GM12878 (cell line): ENCODE measurements around the gene TXNL4A. TPM values are rescaled to one million over a fixed set of nuclear protein-coding genes. Genes with fewer than 3 reads are reported as not detected.

ENCODE experiments used
- ATAC-seq: fragments of 200-7000 bp; cut with Tn5 transposase; 3 replicates; pipeline ENCODE4 v1.9.1; 2020; ENCODE audit warnings: mild to moderate bottlenecking, moderate library complexity
- BruUV-seq: library from RNA; stranded (reverse); fragments of 400-500 nt; replicated peaks from 2 replicates; lab custom pipeline; 2021; lab: Mats Ljungman, UMichigan
- CTCF ChIA-PET: fragments of 300-600 bp; sonication (Branson Sonifier 250); formaldehyde crosslinking; extraction: SDS; loops from one replicate; lab custom pipeline; 2021; ENCODE audit warnings: inconsistent platforms; lab: Yijun Ruan, JAX
- POLR2A ChIA-PET: fragments of 350-600 bp; formaldehyde crosslinking; extraction: SDS; loops from one replicate; lab custom pipeline; 2021; ENCODE audit warnings: inconsistent platforms; lab: Charles Lee
- RAD21 ChIA-PET: fragments of 300-600 bp; sonication (Branson Sonifier 250); formaldehyde crosslinking; loops from one replicate; lab custom pipeline; 2023; ENCODE audit warnings: antibody characterized with exemption; ENCODE audit not compliant: unreplicated experiment; lab: Charles Lee
- SMC1A ChIA-PET: fragments of 300-600 bp; sonication (Branson Sonifier 250); formaldehyde crosslinking; loops from one replicate; lab custom pipeline; 2023; ENCODE audit not compliant: unreplicated experiment, uncharacterized antibody; lab: Charles Lee
- DNase-seq: peaks from one replicate; pipeline ENCODE4 v3.0.0-alpha.2; 2011; ENCODE audit warnings: low read depth, low spot score
- FAIRE-seq: peaks from 3 replicates; lab custom pipeline; 2011; peaks lifted over from hg19 to GRCh38; lab: Jason Lieb, UNC
- H2AFZ ChIP-seq: 2 replicates; pipeline ENCODE4 v1.6.0; 2011; ENCODE audit warnings: low read depth, low read length, control low read depth; ENCODE audit not compliant: control insufficient read depth
- H3K27ac ChIP-seq: 2 replicates; pipeline ENCODE4 v1.5.1; 2011; ENCODE audit warnings: control low read depth; ENCODE audit not compliant: control insufficient read depth, insufficient read depth
- H3K27me3 ChIP-seq, 2 experiments: replicated peaks in 1 of 2; 2 replicates each; pipeline versions ENCODE4 v1.6.0 to v1.6.1; 2011; ENCODE audit warnings: low read length in 1 of 2; ENCODE audit not compliant: control insufficient read depth in 2 of 2, insufficient read depth in 2 of 2
- H3K36me3 ChIP-seq, 2 experiments: 2 replicates each; pipeline ENCODE4 v1.5.1; 2011; ENCODE audit warnings: low read length in 1 of 2; ENCODE audit not compliant: control insufficient read depth in 2 of 2, insufficient read depth in 2 of 2
- H3K4me1 ChIP-seq: 2 replicates; pipeline ENCODE4 v1.6.1; 2011; ENCODE audit warnings: mild to moderate bottlenecking, low read length, moderate library complexity, mixed read lengths; ENCODE audit not compliant: control insufficient read depth, insufficient read depth
- H3K4me2 ChIP-seq: 2 replicates; pipeline ENCODE4 v1.6.0; 2011; ENCODE audit warnings: control low read depth; ENCODE audit not compliant: control insufficient read depth, insufficient read depth
- H3K4me3 ChIP-seq: fragments of 200-600 bp; sonication (generic); 2 replicates; pipeline ENCODE4 v1.5.1; 2016
- H3K79me2 ChIP-seq: 2 replicates; pipeline ENCODE4 v1.6.0; 2011; ENCODE audit warnings: low read length; ENCODE audit not compliant: control insufficient read depth, insufficient read depth
- H3K9ac ChIP-seq: 2 replicates; pipeline ENCODE4 v1.8.0; 2011; ENCODE audit warnings: low read length, control low read depth, mixed read lengths; ENCODE audit not compliant: control insufficient read depth, insufficient read depth
- H3K9me3 ChIP-seq: replicated peaks from 3 replicates; pipeline ENCODE4 v1.5.1; 2011; ENCODE audit warnings: mild to moderate bottlenecking, low read length; ENCODE audit not compliant: control insufficient read depth, insufficient read depth
- H4K20me1 ChIP-seq: 2 replicates; pipeline ENCODE4 v1.6.0; 2011; ENCODE audit not compliant: control insufficient read depth, insufficient read depth
- DPF2 ChIP-seq: fragments of 450-650 bp; IDR thresholded peaks from 2 replicates; pipeline ENCODE4 v1.6.1; 2017; ENCODE audit warnings: mild to moderate bottlenecking
- HDGF ChIP-seq: fragments of 450-650 bp; IDR thresholded peaks from 2 replicates; pipeline ENCODE4 v1.6.1; 2016; ENCODE audit warnings: antibody characterized with exemption
- IKZF1 ChIP-seq: fragments of 450-650 bp; conservative IDR thresholded peaks from 2 replicates; pipeline ENCODE4 v1.6.1; 2017; ENCODE audit warnings: antibody characterized with exemption, mild to moderate bottlenecking
- IKZF2 ChIP-seq, 2 experiments: fragments of 450-650 bp; IDR thresholded peaks; 2 replicates each; pipeline ENCODE4 v1.6.1; 2017; ENCODE audit warnings: mild to moderate bottlenecking in 2 of 2, moderate library complexity in 2 of 2
- KLF5 ChIP-seq: fragments of 450-650 bp; IDR thresholded peaks from 2 replicates; pipeline ENCODE4 v1.6.1; 2014; ENCODE audit warnings: mild to moderate bottlenecking; ENCODE audit not compliant: partially characterized antibody
- MEF2B ChIP-seq: fragments of 450-650 bp; IDR thresholded peaks from 2 replicates; pipeline ENCODE4 v1.6.1; 2018; ENCODE audit warnings: mild to moderate bottlenecking, moderate library complexity; ENCODE audit not compliant: partially characterized antibody, poor library complexity, severe bottlenecking
- MTA2 ChIP-seq: fragments of 450-650 bp; IDR thresholded peaks from 2 replicates; pipeline ENCODE4 v1.6.1; 2016; ENCODE audit warnings: low read depth, mild to moderate bottlenecking, moderate library complexity
- NR2C2 ChIP-seq: IDR thresholded peaks from 2 replicates; pipeline ENCODE4 v1.6.1; 2011; ENCODE audit warnings: borderline replicate concordance, low read depth; ENCODE audit not compliant: control insufficient read depth, insufficient read length
- RELA ChIP-seq: fragments of 450-650 bp; IDR thresholded peaks from 2 replicates; pipeline ENCODE4 v1.8.0; 2014; ENCODE audit warnings: borderline replicate concordance; ENCODE audit not compliant: partially characterized antibody
- SPI1 ChIP-seq: IDR thresholded peaks from 2 replicates; pipeline ENCODE4 v1.6.1; 2011; ENCODE audit warnings: low read depth, mild to moderate bottlenecking, low read length, moderate library complexity, borderline replicate concordance; ENCODE audit not compliant: insufficient read depth
- TCF12 ChIP-seq: IDR thresholded peaks from 2 replicates; pipeline ENCODE4 v1.6.1; 2011; ENCODE audit warnings: low read depth, mild to moderate bottlenecking, low read length
- ZNF217 ChIP-seq: fragments of 450-650 bp; IDR thresholded peaks from 2 replicates; pipeline ENCODE4 v1.6.1; 2017; ENCODE audit warnings: antibody characterized with exemption, mild to moderate bottlenecking
- ZNF622 ChIP-seq: fragments of 450-650 bp; IDR thresholded peaks from 2 replicates; pipeline ENCODE4 v1.6.1; 2017; ENCODE audit warnings: mild to moderate bottlenecking, inconsistent platforms
- WGBS: methylation state at CpG from one replicate; pipeline ENCODE4 v1.1.6; 2016; ENCODE audit warnings: low lambda C conversion rate; ENCODE audit not compliant: insufficient replicate concordance, insufficient coverage; ENCODE audit errors: missing lambda C conversion rate; 5-methylcytosine and 5-hydroxymethylcytosine counted together
- in situ Hi-C: fragments of 300-500 bp; cut with MboI; formaldehyde crosslinking; loops from 9 replicates; pipeline ENCODE4 v1.14.3; 2018; ENCODE audit warnings: mixed read lengths
- intact Hi-C: fragments of 100-400 bp; cut with micrococcal nuclease; formaldehyde crosslinking; loops from one replicate; pipeline ENCODE4 v1.14.2; 2022; ENCODE audit not compliant: unreplicated experiment
- polyA plus RNA-seq, 11 experiments: library from polyadenylated mRNA; depleted of rRNA in 4 of 11; unstranded in 6 of 11; stranded (reverse) in 5 of 11; fragments of >200 nt; fragmentation: Nextera tagmentation in 4 of 11; fragmentation: Illumina TruSeq in 1 of 11; extraction: Ambion mirVana in 4 of 11; extraction: Trizol in 1 of 11; gene quantifications; 1 replicate in 1 of 11; 2 replicates in 10 of 11; pipeline versions ENCODE4 v1.2.1 to v1.2.3, GENCODE V29; 2011 to 2016; ENCODE audit warnings: inconsistent platforms in 2 of 11, missing spikeins in 2 of 11, low read depth in 1 of 11
- total RNA-seq, 4 experiments: library from RNA; depleted of rRNA in 3 of 4; stranded (reverse); fragments of >200 nt in 3 of 4; fragmentation: Illumina TruSeq in 1 of 4; extraction: Trizol in 1 of 4; gene quantifications; 2 replicates each; pipeline versions ENCODE4 v1.2.1 to v1.2.3, GENCODE V29; 2013 to 2021
- TF ChIP-seq, protein P1 (sequence below): IDR thresholded peaks from 2 replicates; pipeline ENCODE4 v1.6.1; 2012; ENCODE audit warnings: low read depth, low read length, improper control_type of control experiment
- TF ChIP-seq, protein P2 (sequence below): fragments of 450-650 bp; IDR thresholded peaks from 2 replicates; pipeline ENCODE4 v1.6.1; 2017; ENCODE audit warnings: mild to moderate bottlenecking, moderate library complexity
- TF ChIP-seq, protein P3 (sequence below): fragments of 450-650 bp; IDR thresholded peaks from 2 replicates; pipeline ENCODE4 v1.6.1; 2016; ENCODE audit warnings: mild to moderate bottlenecking

TXNL4A gene
- total and polyA plus RNA-seq, 10 of the 15 experiments (the other 5 are each of a cell fraction or from before 2014, with no cell fraction given), result 38.4 to 329 (median 128) TPM

DNA sequence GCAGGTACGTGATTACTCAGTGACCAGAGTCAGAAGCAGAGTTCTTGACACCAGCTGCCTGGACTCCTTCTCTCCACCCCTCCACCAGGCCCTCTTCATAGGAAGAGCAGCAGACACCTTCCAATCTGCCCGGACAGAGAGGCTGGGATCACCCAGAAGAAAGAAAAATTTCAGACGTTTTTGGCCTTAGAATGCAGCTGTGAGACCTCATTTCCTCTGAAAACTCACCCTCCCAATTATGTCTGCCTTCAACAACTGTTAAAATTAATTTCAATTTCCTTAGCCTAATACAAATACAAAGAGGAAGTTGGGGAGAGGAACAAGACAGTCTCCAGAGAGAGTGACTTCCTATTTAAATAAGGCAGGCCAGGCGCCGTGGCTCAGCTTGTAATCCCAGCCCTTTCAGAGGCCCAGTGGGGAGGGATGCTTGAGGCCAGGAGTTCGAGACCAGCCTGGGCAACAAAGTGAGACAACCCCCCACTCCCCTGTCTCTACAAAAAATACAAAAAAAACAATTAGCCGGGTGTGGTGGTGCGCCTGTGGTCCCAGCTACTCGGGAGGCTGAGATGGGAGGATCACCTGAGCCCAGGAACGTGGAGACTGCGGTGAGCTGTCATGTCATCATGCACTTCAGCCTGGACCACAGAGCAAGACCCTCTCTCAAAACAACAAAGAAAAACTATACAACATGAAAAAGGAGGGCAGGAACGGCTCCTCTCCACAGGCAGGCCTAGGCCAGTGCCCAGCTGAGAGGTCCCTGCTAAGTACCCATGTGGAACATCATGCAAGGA, 38.5 kb downstream of the TXNL4A start:
- Histone ChIP-seq H2AFZ (0 out of 2 replicates have a peak overlapping the region, but pooled peaks have one; percentile 44), H3K27me3 (no peaks in the 10 kb centered on the region), H3K4me3 (peak overlapping the region; percentile 84), H3K4me2 (peak overlapping the region; percentile 98), H3K9me3 (no peaks in the 10 kb centered on the region), H3K36me3 (no peaks in the 10 kb centered on the region; a peak in 1 of 4 replicates), H3K9ac (peak overlapping the region; percentile 76), H4K20me1 (no peaks in the 10 kb centered on the region), H3K4me1 (peaks cover 29% of the 10 kb centered on the region), H3K27ac (peak overlapping the region; percentile 75), H3K79me2 (peaks cover 39% of the 10 kb centered on the region)
- ATAC-seq (peak; percentile 27), FAIRE-seq (peak; percentile 84), DNase-seq (no peak)
- intact Hi-C loops, result loop anchor here (5.0 kb wide), 1 partner anchor 37 kb away; the partner anchor contains the start of gene TXNL4A
- RAD21 ChIA-PET, result interaction anchor here (1.1 to 1.8 kb wide), 5 partner anchors 10 to 84 kb away, joined by 3 to 5 read pairs (median 4); partner anchors contain the start of gene RBFA
- POLR2A ChIA-PET, result interaction anchor here (1.7 kb wide), 1 partner anchor 12 kb away, joined by 4 read pairs; no protein-coding TSS in a partner anchor
- in situ Hi-C loops, result loop anchor here (10.0 kb wide), 1 partner anchor 555 kb away; the partner anchor contains the start of gene NFATC1
- CTCF ChIA-PET, result interaction anchor here (0.9 to 1.5 kb wide), 2 partner anchors 13 to 207 kb away, joined by 3 to 5 read pairs; no protein-coding TSS in a partner anchor
- TSS peak; percentile 63 for BruUV-seq
- SMC1A ChIA-PET, result interaction anchor here (0.7 to 1.2 kb wide), 3 partner anchors 85 to 554 kb away, joined by 3 read pairs; partner anchors contain the start of gene RBFA
- WGBS, result 7% methylated on average over 12 of the region's 12 CpGs
- peak; percentile 35 for TF ChIP-seq MEF2B
- TF ChIP-seq IKZF2 (IDR thresholded peaks at IDR 0.05), result peak; percentile 22 to 46; a peak in 1 of 4 replicates
- peak; percentile 28; the same call in 1 of the 2 replicates for TF ChIP-seq DPF2
- TF ChIP-seq, protein P1, sequence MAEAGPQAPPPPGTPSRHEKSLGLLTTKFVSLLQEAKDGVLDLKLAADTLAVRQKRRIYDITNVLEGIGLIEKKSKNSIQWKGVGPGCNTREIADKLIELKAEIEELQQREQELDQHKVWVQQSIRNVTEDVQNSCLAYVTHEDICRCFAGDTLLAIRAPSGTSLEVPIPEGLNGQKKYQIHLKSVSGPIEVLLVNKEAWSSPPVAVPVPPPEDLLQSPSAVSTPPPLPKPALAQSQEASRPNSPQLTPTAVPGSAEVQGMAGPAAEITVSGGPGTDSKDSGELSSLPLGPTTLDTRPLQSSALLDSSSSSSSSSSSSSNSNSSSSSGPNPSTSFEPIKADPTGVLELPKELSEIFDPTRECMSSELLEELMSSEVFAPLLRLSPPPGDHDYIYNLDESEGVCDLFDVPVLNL, result no peak
- TF ChIP-seq ZNF622, result no peak
- no peak for TF ChIP-seq NR2C2
- no peak for TF ChIP-seq RELA
- TF ChIP-seq, protein P2, sequence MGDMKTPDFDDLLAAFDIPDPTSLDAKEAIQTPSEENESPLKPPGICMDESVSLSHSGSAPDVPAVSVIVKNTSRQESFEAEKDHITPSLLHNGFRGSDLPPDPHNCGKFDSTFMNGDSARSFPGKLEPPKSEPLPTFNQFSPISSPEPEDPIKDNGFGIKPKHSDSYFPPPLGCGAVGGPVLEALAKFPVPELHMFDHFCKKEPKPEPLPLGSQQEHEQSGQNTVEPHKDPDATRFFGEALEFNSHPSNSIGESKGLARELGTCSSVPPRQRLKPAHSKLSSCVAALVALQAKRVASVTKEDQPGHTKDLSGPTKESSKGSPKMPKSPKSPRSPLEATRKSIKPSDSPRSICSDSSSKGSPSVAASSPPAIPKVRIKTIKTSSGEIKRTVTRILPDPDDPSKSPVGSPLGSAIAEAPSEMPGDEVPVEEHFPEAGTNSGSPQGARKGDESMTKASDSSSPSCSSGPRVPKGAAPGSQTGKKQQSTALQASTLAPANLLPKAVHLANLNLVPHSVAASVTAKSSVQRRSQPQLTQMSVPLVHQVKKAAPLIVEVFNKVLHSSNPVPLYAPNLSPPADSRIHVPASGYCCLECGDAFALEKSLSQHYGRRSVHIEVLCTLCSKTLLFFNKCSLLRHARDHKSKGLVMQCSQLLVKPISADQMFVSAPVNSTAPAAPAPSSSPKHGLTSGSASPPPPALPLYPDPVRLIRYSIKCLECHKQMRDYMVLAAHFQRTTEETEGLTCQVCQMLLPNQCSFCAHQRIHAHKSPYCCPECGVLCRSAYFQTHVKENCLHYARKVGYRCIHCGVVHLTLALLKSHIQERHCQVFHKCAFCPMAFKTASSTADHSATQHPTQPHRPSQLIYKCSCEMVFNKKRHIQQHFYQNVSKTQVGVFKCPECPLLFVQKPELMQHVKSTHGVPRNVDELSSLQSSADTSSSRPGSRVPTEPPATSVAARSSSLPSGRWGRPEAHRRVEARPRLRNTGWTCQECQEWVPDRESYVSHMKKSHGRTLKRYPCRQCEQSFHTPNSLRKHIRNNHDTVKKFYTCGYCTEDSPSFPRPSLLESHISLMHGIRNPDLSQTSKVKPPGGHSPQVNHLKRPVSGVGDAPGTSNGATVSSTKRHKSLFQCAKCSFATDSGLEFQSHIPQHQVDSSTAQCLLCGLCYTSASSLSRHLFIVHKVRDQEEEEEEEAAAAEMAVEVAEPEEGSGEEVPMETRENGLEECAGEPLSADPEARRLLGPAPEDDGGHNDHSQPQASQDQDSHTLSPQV, result no peak
- 0 out of 2 replicates have a peak, but pooled peaks have one; percentile 23 for TF ChIP-seq TCF12
- peak; percentile 23; the same call in 1 of the 2 replicates for TF ChIP-seq IKZF1
- TF ChIP-seq HDGF, result peak; percentile 43; the same call in 1 of the 2 replicates
- TF ChIP-seq ZNF217, result peak; percentile 68
- no peak for TF ChIP-seq KLF5
- 0 out of 2 replicates have a peak, but pooled peaks have one; percentile 34 for TF ChIP-seq MTA2
- peak; percentile 68; the same call in 1 of the 2 replicates for TF ChIP-seq SPI1
- TF ChIP-seq, protein P3, sequence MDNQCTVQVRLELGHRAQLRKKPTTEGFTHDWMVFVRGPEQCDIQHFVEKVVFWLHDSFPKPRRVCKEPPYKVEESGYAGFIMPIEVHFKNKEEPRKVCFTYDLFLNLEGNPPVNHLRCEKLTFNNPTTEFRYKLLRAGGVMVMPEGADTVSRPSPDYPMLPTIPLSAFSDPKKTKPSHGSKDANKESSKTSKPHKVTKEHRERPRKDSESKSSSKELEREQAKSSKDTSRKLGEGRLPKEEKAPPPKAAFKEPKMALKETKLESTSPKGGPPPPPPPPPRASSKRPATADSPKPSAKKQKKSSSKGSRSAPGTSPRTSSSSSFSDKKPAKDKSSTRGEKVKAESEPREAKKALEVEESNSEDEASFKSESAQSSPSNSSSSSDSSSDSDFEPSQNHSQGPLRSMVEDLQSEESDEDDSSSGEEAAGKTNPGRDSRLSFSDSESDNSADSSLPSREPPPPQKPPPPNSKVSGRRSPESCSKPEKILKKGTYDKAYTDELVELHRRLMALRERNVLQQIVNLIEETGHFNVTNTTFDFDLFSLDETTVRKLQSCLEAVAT, result 0 out of 2 replicates have a peak, but pooled peaks have one; percentile 34
- TF ChIP-seq, all 136 proteins: peak for 10
